ENCODE data around the gene BRMS1L. TPM values are rescaled to one million over a fixed set of nuclear protein-coding genes. Genes with fewer than 3 reads are reported as not detected.
"Not testable (repeated sequence)": the region's sequence is repeated elsewhere in the genome, so short reads cannot be mapped to it uniquely, and the experiment has no call there.

Gene BRMS1L
- total RNA-seq, 6 experiments from 2014 or later: 2.3 to 6.2 (median 3.3) TPM

DNA sequence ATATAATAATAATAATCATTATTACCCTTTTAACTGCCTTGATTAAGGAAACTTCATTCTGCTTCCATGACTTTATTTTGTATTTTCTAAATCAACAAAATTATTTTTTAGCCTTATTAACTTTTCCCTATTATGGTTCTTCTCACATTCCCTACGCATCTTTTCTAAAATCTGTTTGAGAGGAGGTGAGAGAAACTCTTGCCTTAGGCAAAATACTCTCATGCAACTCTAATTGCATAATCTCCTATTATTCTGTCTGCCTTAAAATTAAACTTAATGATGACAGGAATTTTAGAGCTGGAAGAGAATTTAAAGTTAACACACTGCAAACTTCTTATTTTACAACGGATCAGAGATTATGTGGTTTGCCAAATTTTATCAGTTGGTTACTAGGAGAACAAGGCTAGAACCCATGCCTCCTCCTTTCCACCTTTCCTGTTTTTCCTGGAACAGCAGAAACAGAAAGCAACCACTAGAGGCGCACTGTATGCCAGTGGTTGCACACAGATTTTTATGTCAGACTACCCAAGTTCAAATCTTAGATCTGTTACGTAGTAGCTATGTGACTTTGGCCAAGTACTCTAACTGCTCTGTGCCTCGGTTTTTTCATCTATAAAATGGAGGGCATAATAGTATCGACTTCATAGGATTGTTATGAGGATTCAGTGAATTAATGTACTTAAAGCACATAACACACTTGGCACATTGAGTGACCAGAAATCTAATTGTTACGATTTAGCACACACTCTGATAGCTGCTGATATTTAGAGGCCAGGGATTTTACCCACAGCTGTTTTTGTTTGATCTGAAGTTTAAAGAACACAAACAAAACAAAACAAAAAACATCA lies 4.3 kb upstream of the BRMS1L start:
- Histone ChIP-seq H3K4me3 (no peak overlapping the region), H3K4me1 (no peaks in the 10 kb centered on the region), H3K27me3 (no peaks in the 10 kb centered on the region), H3K27ac (no peak overlapping the region), H3K36me3 (no peaks in the 10 kb centered on the region), H3K9me3 (no peaks in the 10 kb centered on the region)
- 22% methylated on average over 7 of the region's 7 CpGs for WGBS (ENCODE audit: insufficient coverage, low coverage, low lambda C conversion rate, missing lambda C conversion rate)
- intact Hi-C loops (cut with DNase I): no loop called here
- TF ChIP-seq, protein P1, sequence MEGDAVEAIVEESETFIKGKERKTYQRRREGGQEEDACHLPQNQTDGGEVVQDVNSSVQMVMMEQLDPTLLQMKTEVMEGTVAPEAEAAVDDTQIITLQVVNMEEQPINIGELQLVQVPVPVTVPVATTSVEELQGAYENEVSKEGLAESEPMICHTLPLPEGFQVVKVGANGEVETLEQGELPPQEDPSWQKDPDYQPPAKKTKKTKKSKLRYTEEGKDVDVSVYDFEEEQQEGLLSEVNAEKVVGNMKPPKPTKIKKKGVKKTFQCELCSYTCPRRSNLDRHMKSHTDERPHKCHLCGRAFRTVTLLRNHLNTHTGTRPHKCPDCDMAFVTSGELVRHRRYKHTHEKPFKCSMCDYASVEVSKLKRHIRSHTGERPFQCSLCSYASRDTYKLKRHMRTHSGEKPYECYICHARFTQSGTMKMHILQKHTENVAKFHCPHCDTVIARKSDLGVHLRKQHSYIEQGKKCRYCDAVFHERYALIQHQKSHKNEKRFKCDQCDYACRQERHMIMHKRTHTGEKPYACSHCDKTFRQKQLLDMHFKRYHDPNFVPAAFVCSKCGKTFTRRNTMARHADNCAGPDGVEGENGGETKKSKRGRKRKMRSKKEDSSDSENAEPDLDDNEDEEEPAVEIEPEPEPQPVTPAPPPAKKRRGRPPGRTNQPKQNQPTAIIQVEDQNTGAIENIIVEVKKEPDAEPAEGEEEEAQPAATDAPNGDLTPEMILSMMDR (IDR thresholded peaks at IDR 0.05): peak; percentile 63 to 89 (median 80)
- TF ChIP-seq POLR2A (IDR thresholded peaks at IDR 0.05): no peak
- no peak for DNase-seq
- no peak for ATAC-seq

DNA sequence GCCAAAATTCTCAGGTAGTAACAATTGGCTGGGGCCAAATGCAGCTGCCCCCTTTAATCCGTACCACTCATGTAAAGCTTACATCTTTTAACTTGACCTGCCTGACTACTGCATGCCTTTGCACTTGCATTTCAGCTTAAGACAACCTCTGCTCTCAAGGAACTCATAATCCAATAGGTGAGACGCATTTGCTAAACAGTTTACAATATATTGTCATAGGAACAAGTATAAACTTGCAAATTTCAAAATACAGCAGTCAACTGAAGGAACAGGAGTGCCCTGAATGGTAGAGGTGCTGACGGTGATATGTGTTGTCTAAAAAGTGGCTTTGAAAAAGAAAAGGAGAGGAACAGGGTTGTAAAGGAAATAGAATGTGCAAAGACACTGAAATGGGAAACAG lies 3.6 kb upstream of the BRMS1L start:
- no peak for TF ChIP-seq POLR2A (IDR thresholded peaks at IDR 0.05)
- TF ChIP-seq, protein P1 (IDR thresholded peaks at IDR 0.05): no peak
- Histone ChIP-seq H3K27ac (no peak overlapping the region), H3K27me3 (no peaks in the 10 kb centered on the region), H3K4me3 (no peak overlapping the region), H3K36me3 (no peaks in the 10 kb centered on the region), H3K9me3 (no peaks in the 10 kb centered on the region), H3K4me1 (no peaks in the 10 kb centered on the region)
- 89% methylated on average over 3 of the region's 3 CpGs for WGBS (ENCODE audit: insufficient coverage, low coverage, low lambda C conversion rate, missing lambda C conversion rate)
- ATAC-seq: no peak
- intact Hi-C loops (cut with DNase I): no loop called here
- DNase-seq: no peak

DNA sequence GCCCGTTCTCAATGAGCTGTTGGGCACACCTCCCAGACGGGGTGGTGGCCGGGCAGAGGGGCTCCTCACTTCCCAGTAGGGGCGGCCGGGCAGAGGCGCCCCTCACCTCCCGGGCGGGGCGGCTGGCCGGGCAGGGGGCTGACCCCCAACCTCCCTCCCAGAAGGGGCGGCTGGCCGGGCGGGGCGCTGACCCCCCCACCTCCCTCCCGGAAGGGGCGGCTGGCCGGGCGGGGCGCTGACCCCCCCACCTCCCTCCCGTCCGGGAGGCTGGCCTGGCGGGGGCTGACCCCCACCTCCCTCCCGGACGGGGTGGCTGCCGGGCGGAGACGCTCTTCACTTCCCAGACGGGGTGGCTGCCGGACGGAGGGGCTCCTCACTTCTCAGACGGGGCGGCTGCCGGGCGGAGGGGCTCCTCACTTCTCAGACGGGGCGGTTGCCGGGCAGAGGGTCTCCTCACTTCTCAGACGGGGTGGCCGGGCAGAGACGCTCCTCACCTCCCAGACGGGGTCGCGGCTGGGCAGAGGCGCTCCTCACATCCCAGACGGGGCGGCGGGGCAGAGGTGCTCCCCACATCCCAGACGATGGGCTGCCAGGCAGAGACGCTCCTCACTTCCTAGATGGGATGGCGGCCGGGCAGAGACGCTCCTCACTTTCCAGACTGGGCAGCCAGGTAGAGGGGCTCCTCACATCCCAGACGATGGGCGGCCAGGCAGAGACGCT lies 1.5 kb upstream of the BRMS1L start:
- not testable (repeated sequence) for H3K4me3 ChIP-seq

DNA sequence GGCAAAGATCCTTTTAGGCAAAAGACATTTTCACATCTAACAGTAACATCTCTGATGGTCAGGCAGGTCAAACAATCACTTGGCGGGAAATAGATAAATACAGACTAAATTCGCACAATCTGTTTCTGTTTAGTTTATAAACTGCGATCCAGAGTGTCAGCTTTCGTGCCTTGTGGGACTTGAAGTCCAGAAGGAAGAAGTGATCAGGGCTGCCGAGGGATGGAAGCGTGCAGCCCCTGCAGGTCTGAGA lies 245 bp upstream of the BRMS1L start:
- Histone ChIP-seq H3K9me3 (no peaks in the 10 kb centered on the region), H3K36me3 (no peaks in the 10 kb centered on the region), H3K27me3 (no peaks in the 10 kb centered on the region), H3K4me3 (peak overlapping the region; percentile 92 to 98 (median 94)), H3K27ac (peak overlapping the region in 1 of 3 donors; percentile 4), H3K4me1 (no peaks in the 10 kb centered on the region)
- ATAC-seq (no peak), DNase-seq (no peak)
- intact Hi-C loops (cut with DNase I): no loop called here
- TF ChIP-seq, protein P1 (IDR thresholded peaks at IDR 0.05): no peak
- TF ChIP-seq POLR2A (IDR thresholded peaks at IDR 0.05): no peak
- 3% methylated on average over 4 of the region's 6 CpGs for WGBS (ENCODE audit: insufficient coverage, low coverage, low lambda C conversion rate, missing lambda C conversion rate)

More for the DNA sequence above, 1.5 kb upstream of the BRMS1L start:
- ATAC-seq; H3K36me3 ChIP-seq; H3K27me3 ChIP-seq; H3K9me3 ChIP-seq; H3K27ac ChIP-seq; intact Hi-C loops (cut with DNase I); H3K4me1 ChIP-seq; DNase-seq: not testable (repeated sequence)
- WGBS (ENCODE audit: insufficient coverage, low coverage, low lambda C conversion rate, missing lambda C conversion rate): no CpG with 5 or more reads among the region's 55 CpGs

DNA sequence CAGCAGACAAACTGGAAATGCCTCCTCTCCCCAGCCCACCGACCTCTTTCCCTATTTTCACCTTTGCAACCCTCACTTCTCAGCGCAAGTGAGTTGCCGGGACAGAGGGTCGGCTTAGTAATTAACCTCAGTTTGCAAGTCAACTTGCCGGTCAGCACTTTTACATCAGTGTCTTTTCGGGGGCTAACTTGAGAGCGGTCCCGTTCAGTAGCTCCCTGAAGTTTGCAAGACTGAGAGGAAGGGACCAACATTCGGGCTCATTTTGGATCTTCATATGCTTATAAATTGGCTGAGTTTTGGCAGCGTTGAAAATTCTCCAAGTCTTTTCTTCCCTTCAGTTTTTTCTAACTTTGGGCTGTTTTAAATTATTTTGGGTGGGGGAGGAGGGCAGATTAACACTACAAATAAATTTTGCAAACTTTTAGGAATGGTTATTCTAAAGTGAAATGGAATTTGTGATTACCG lies 846 bp downstream of the BRMS1L start:
- ATAC-seq: no peak

More for the DNA sequence above, 846 bp downstream of the BRMS1L start:
- Histone ChIP-seq H3K27me3 (no peaks in the 10 kb centered on the region), H3K4me3 (peak overlapping the region; percentile 92 to 98 (median 94)), H3K36me3 (no peaks in the 10 kb centered on the region), H3K9me3 (no peaks in the 10 kb centered on the region), H3K27ac (peak overlapping the region in 2 of 3 donors; percentile 94 to 99), H3K4me1 (no peaks in the 10 kb centered on the region)
- intact Hi-C loops (cut with DNase I): no loop called here
- DNase-seq: no peak
- WGBS (ENCODE audit: insufficient coverage, low coverage, low lambda C conversion rate, missing lambda C conversion rate): 2% methylated on average over 11 of the region's 11 CpGs
- TF ChIP-seq, protein P1 (IDR thresholded peaks at IDR 0.05): no peak
- no peak for TF ChIP-seq POLR2A (IDR thresholded peaks at IDR 0.05)

Data from right lobe of liver (tissue), 6 donors.